ENCODE data around the gene PARD6B.

PARD6B gene

DNA sequence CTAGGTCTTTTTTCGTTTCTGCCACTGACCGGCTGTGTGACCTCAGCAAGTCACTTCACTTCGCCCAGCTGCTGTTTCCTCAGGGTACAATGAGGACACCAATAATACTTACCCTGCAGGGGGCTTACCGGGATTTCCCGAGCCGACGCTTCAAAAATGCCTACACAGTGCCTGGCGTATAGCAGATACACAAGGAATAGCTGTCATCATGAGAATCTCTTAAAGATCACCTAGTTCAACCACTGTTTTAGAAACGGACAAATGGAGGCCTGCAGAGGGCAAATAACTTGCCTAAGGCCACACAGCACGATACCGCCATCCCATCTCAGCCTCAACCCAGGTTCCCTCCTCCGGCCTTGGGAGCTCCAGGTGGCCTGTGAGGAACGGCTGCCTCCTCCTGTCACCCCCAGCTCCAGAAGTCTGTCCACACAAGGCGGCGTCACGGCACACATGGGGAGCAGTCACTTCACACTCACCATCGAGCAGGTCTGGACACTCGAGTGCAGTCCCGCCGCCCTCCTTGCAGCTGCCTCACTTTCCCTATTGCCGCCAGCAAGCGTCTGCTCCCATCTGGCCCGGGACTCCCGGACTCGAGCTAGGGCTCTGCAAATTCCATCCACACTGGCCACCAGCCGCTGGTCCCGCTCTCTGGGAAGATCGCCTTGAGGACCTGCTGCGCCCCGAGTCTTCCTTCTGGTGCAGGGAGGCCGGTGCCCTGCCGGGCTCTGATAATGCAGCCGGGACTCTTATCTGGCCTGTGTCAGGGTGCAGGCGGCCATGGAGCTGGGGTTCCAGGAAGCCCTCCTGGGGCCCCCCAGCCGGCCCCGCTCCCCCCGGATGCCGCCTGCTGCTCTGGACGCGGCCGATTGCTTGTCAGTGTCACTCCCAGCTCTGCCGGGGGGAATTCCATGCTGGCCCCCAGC lies 40.5 kb upstream of the PARD6B start, which contains the start of gene RIPOR3:
Gene RIPOR3 (minus strand): TSS at position 893 of the 923 bp plus-strand sequence. CDS start 414 bp downstream, at position 479.
- Histone ChIP-seq H3K4me3 (ENCODE audit: low read length) (no peak within 1 kb of the TSS), H3K4me1 (ENCODE audit: low read length) (no peaks in the 10 kb centered on the region), H3K9me3 (ENCODE audit: insufficient read depth, low read length) (no peaks in the 10 kb centered on the region), H3K36me3 (replicated peaks; ENCODE audit: low read depth, low read length) (no peaks in the 10 kb centered on the region), H2AFZ (ENCODE audit: low read depth, low read length) (no peak within 1 kb of the TSS), H3K4me2 (ENCODE audit: low read length) (no peak within 1 kb of the TSS), H3K79me2 (ENCODE audit: low read length) (no peaks in the 10 kb centered on the region), H3K27ac (ENCODE audit: low read length) (no peak within 1 kb of the TSS), H3K27me3 (ENCODE audit: low read depth, low read length) (peaks cover 42% of the 10 kb centered on the region), H4K20me1 (ENCODE audit: insufficient read depth, low read length) (no peaks in the 10 kb centered on the region), H3K9ac (ENCODE audit: low read length) (no peak within 1 kb of the TSS)
- TF ChIP-seq EZH2phosphoT487 (IDR thresholded peaks at IDR 0.05; ENCODE audit: low read depth): no peak
- TF ChIP-seq, protein P1, sequence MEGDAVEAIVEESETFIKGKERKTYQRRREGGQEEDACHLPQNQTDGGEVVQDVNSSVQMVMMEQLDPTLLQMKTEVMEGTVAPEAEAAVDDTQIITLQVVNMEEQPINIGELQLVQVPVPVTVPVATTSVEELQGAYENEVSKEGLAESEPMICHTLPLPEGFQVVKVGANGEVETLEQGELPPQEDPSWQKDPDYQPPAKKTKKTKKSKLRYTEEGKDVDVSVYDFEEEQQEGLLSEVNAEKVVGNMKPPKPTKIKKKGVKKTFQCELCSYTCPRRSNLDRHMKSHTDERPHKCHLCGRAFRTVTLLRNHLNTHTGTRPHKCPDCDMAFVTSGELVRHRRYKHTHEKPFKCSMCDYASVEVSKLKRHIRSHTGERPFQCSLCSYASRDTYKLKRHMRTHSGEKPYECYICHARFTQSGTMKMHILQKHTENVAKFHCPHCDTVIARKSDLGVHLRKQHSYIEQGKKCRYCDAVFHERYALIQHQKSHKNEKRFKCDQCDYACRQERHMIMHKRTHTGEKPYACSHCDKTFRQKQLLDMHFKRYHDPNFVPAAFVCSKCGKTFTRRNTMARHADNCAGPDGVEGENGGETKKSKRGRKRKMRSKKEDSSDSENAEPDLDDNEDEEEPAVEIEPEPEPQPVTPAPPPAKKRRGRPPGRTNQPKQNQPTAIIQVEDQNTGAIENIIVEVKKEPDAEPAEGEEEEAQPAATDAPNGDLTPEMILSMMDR (IDR thresholded peaks at IDR 0.05; ENCODE audit: low read depth, low read length): no peak

DNA sequence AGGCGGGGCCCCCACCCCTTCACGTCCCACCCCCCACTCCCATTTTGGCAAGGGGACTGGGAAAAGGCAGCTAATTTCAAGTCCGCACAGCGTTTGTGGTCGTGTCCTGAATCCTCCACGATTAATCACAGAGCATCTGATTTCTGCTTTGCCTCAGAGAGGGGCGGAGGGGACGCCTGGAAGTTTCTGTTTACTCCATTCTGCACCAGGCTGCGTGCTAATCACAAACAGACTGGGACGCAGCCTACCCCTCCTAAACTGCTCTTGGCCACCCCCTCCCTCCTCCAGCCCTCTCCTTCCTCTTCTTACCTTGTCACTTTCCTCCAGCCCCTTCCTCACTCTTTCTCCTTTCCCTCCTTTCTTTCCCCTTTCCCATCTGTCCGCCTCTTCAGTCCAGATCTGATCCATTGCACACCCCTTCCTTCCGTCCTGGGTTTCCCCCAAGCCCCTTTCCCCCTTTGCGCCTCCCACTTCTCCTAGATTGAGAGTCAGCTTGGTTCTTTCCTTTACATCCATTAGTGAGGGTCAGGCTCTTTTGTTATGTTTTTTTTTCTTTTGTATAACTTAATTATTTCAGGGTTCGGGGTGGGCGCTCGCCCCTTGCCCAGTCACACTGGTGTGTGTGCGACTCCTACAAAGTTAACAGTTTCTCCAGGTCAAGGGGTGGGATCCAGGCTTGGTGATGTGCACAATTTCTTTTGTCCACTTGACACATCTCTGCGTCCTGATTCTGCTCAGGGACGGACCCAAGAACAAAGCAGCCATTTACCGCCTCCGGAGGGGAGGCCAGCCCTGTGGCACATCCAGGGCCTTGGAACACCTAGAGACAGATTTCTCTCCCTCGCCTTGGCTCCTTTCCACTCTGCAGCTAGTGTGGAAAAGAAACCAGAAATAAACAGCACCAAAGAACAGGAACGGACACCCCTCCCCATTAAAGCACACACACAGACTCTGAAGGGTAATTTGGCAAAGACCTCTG lies 39.5 kb upstream of the PARD6B start:
- Histone ChIP-seq H3K4me2 (ENCODE audit: low read length) (no peak overlapping the region), H3K4me3 (ENCODE audit: low read length) (no peak overlapping the region), H3K9ac (ENCODE audit: low read length) (no peak overlapping the region), H2AFZ (ENCODE audit: low read depth, low read length) (no peak overlapping the region), H3K36me3 (replicated peaks; ENCODE audit: low read depth, low read length) (no peaks in the 10 kb centered on the region), H3K79me2 (ENCODE audit: low read length) (no peaks in the 10 kb centered on the region), H4K20me1 (ENCODE audit: insufficient read depth, low read length) (no peaks in the 10 kb centered on the region), H3K4me1 (ENCODE audit: low read length) (no peaks in the 10 kb centered on the region), H3K9me3 (ENCODE audit: insufficient read depth, low read length) (no peaks in the 10 kb centered on the region), H3K27me3 (ENCODE audit: low read depth, low read length) (peaks cover 42% of the 10 kb centered on the region), H3K27ac (ENCODE audit: low read length) (no peak overlapping the region)
- TF ChIP-seq, protein P1 (IDR thresholded peaks at IDR 0.05; ENCODE audit: low read depth, low read length): no peak
- no peak for TF ChIP-seq EZH2phosphoT487 (IDR thresholded peaks at IDR 0.05; ENCODE audit: low read depth)

DNA sequence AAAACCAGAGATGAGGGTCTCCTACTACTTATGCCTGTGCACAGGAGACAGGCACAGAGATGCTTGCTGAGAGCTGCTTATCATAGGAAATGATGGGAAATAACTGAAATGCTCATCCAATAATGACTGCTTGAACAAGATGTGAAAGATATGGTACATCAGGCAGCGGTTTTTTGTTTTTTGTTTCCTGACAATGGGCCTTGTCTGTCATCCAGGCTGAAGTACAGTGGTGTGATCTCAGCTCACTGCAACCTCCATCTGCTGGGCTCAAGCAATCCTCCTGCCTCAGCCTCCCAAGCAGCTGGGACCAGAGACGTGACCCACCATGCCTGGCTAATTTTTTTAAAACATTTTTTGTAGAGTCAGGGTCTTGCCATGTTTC lies 38.8 kb upstream of the PARD6B start:
- no peak overlapping the region for H2AFZ ChIP-seq (ENCODE audit: low read depth, low read length)
- no peak overlapping the region for H3K4me2 ChIP-seq (ENCODE audit: low read length)
- H4K20me1 ChIP-seq (ENCODE audit: insufficient read depth, low read length): no peaks in the 10 kb centered on the region
- H3K9ac ChIP-seq (ENCODE audit: low read length): no peak overlapping the region
- no peak overlapping the region for H3K27ac ChIP-seq (ENCODE audit: low read length)
- no peaks in the 10 kb centered on the region for H3K9me3 ChIP-seq (ENCODE audit: insufficient read depth, low read length)
- peaks cover 42% of the 10 kb centered on the region for H3K27me3 ChIP-seq (ENCODE audit: low read depth, low read length)
- no peak overlapping the region for H3K4me3 ChIP-seq (ENCODE audit: low read length)
- H3K36me3 ChIP-seq (replicated peaks; ENCODE audit: low read depth, low read length): no peaks in the 10 kb centered on the region
- no peak for TF ChIP-seq EZH2phosphoT487 (IDR thresholded peaks at IDR 0.05; ENCODE audit: low read depth)
- TF ChIP-seq, protein P1 (IDR thresholded peaks at IDR 0.05; ENCODE audit: low read depth, low read length): no peak
- no peaks in the 10 kb centered on the region for H3K79me2 ChIP-seq (ENCODE audit: low read length)
- no peaks in the 10 kb centered on the region for H3K4me1 ChIP-seq (ENCODE audit: low read length)

DNA sequence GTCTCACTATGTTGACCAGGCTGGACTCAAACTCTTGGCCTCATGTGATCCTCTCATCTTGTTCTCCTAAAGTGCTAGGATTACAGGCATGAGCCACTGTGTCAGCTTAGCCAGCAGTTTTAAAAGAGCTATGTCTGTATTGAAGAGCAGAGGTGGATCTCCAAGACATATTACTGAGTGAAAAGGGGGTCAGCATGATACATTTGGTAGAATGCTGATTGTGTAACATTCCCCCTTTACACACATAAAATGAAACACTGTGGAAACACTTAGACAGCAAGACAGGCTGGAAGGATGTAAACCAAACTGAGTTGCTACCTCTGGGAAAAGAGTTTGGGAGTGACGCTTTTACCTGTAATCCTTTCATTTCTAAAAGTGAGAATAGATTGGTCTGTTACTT lies 38.4 kb upstream of the PARD6B start:
- Histone ChIP-seq H3K4me2 (ENCODE audit: low read length) (no peak overlapping the region), H3K27ac (ENCODE audit: low read length) (no peak overlapping the region), H4K20me1 (ENCODE audit: insufficient read depth, low read length) (no peaks in the 10 kb centered on the region), H3K9ac (ENCODE audit: low read length) (no peak overlapping the region), H3K4me1 (ENCODE audit: low read length) (no peaks in the 10 kb centered on the region), H3K4me3 (ENCODE audit: low read length) (no peak overlapping the region), H3K79me2 (ENCODE audit: low read length) (no peaks in the 10 kb centered on the region), H3K36me3 (replicated peaks; ENCODE audit: low read depth, low read length) (no peaks in the 10 kb centered on the region), H3K27me3 (ENCODE audit: low read depth, low read length) (peaks cover 42% of the 10 kb centered on the region), H2AFZ (ENCODE audit: low read depth, low read length) (no peak overlapping the region), H3K9me3 (ENCODE audit: insufficient read depth, low read length) (no peaks in the 10 kb centered on the region)
- TF ChIP-seq EZH2phosphoT487 (IDR thresholded peaks at IDR 0.05; ENCODE audit: low read depth): no peak
- TF ChIP-seq, protein P1 (IDR thresholded peaks at IDR 0.05; ENCODE audit: low read depth, low read length): no peak

All from OCI-LY3 (cell line).